ENCODE results near the gene TNNC2. TPM values are rescaled to one million over a fixed set of nuclear protein-coding genes. Genes with fewer than 3 reads are reported as not detected.

The TNNC2 gene
- total and polyA plus RNA-seq, 2 of the 13 experiments (the other 11 are each of a cell fraction or from before 2014, with no cell fraction given), result 1.8 to 4.7 TPM

DNA sequence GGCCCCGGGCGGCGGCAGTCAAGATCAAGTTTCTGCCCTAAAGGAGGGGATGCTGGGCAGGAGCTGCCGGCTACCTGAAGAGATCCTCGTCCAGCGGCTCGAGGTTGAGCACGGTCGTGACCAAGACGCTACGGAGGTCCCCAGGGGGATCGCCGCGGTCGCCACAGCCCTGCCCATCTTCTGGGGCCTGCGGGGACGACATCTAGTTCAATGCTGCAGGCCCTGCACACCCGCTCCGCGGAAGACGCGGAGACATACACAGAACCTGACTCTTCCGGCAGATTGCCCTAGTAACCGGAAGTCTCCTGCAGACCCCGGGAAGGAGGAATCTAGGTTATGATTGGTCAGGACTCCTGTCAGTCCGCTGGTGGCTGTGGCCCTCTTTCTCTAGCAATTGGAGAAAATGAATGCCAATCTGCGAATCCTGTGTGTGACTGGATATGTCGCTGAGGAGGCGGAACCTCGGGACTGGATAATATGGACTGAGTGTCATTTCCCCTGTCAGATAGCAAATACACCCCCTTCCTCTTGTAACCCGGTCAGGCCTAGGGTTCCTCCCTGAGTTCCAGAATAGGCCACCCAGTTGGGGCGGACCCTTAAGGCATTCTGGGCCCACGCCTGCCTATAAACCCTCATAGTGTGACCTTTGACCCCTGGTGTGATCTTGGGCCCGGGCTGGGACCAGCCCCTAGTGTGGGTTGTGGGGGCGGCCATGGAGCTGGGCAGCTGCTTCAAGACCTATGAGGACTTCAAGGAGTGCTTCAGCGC is 30.2 kb upstream of the TNNC2 start, which contains the start of the genes ACOT8 and ZSWIM3 (continued):
- TF ChIP-seq, protein P1, sequence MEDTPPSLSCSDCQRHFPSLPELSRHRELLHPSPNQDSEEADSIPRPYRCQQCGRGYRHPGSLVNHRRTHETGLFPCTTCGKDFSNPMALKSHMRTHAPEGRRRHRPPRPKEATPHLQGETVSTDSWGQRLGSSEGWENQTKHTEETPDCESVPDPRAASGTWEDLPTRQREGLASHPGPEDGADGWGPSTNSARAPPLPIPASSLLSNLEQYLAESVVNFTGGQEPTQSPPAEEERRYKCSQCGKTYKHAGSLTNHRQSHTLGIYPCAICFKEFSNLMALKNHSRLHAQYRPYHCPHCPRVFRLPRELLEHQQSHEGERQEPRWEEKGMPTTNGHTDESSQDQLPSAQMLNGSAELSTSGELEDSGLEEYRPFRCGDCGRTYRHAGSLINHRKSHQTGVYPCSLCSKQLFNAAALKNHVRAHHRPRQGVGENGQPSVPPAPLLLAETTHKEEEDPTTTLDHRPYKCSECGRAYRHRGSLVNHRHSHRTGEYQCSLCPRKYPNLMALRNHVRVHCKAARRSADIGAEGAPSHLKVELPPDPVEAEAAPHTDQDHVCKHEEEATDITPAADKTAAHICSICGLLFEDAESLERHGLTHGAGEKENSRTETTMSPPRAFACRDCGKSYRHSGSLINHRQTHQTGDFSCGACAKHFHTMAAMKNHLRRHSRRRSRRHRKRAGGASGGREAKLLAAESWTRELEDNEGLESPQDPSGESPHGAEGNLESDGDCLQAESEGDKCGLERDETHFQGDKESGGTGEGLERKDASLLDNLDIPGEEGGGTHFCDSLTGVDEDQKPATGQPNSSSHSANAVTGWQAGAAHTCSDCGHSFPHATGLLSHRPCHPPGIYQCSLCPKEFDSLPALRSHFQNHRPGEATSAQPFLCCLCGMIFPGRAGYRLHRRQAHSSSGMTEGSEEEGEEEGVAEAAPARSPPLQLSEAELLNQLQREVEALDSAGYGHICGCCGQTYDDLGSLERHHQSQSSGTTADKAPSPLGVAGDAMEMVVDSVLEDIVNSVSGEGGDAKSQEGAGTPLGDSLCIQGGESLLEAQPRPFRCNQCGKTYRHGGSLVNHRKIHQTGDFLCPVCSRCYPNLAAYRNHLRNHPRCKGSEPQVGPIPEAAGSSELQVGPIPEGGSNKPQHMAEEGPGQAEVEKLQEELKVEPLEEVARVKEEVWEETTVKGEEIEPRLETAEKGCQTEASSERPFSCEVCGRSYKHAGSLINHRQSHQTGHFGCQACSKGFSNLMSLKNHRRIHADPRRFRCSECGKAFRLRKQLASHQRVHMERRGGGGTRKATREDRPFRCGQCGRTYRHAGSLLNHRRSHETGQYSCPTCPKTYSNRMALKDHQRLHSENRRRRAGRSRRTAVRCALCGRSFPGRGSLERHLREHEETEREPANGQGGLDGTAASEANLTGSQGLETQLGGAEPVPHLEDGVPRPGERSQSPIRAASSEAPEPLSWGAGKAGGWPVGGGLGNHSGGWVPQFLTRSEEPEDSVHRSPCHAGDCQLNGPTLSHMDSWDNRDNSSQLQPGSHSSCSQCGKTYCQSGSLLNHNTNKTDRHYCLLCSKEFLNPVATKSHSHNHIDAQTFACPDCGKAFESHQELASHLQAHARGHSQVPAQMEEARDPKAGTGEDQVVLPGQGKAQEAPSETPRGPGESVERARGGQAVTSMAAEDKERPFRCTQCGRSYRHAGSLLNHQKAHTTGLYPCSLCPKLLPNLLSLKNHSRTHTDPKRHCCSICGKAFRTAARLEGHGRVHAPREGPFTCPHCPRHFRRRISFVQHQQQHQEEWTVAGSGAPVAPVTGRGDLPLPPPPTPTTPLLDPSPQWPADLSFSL (CRISPR knock-in tag; IDR thresholded peaks at IDR 0.05), result no peak
- TF ChIP-seq, protein P2, sequence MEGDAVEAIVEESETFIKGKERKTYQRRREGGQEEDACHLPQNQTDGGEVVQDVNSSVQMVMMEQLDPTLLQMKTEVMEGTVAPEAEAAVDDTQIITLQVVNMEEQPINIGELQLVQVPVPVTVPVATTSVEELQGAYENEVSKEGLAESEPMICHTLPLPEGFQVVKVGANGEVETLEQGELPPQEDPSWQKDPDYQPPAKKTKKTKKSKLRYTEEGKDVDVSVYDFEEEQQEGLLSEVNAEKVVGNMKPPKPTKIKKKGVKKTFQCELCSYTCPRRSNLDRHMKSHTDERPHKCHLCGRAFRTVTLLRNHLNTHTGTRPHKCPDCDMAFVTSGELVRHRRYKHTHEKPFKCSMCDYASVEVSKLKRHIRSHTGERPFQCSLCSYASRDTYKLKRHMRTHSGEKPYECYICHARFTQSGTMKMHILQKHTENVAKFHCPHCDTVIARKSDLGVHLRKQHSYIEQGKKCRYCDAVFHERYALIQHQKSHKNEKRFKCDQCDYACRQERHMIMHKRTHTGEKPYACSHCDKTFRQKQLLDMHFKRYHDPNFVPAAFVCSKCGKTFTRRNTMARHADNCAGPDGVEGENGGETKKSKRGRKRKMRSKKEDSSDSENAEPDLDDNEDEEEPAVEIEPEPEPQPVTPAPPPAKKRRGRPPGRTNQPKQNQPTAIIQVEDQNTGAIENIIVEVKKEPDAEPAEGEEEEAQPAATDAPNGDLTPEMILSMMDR (CRISPR knock-in tag; IDR thresholded peaks at IDR 0.05), result 0 out of 2 replicates have a peak, but pooled peaks have one; percentile 19
- TF ChIP-seq NR2F2 (IDR thresholded peaks at IDR 0.05; ENCODE audit: borderline replicate concordance, low read depth) (peak; percentile 73; the same call in 1 of the 2 replicates), KDM1A (CRISPR knock-in tag; IDR thresholded peaks at IDR 0.05) (no peak), ZNF891 (CRISPR knock-in tag; IDR thresholded peaks at IDR 0.05) (peak; percentile 93), ZNF792 (CRISPR knock-in tag; IDR thresholded peaks at IDR 0.05) (no peak; the same call in 1 of the 2 replicates), ZNF510 (CRISPR knock-in tag; IDR thresholded peaks at IDR 0.05; ENCODE audit: low read depth) (0 out of 2 replicates have a peak, but pooled peaks have one; percentile 65), RBM39 (IDR thresholded peaks at IDR 0.05; ENCODE audit: low read depth, low read length, poor library complexity, severe bottlenecking) (peak; percentile 44), ZNF205 (CRISPR knock-in tag; IDR thresholded peaks at IDR 0.05) (0 out of 2 replicates have a peak, but pooled peaks have one; percentile 42)
- TF ChIP-seq, protein P3, sequence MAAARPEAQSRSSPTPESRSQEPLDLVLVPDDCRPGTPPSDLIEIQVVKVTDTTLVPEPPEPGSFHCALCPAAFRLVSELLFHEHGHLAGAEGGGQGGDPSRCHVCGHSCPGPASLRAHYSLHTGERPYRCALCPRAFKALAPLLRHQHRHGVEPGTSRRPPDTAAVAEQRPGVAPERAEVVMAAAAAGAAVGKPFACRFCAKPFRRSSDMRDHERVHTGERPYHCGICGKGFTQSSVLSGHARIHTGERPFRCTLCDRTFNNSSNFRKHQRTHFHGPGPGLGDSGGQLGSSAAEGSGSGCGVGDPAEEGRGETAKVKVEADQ (CRISPR knock-in tag; IDR thresholded peaks at IDR 0.05; ENCODE audit: borderline replicate concordance), result peak; percentile 76
- TF ChIP-seq, protein P4, sequence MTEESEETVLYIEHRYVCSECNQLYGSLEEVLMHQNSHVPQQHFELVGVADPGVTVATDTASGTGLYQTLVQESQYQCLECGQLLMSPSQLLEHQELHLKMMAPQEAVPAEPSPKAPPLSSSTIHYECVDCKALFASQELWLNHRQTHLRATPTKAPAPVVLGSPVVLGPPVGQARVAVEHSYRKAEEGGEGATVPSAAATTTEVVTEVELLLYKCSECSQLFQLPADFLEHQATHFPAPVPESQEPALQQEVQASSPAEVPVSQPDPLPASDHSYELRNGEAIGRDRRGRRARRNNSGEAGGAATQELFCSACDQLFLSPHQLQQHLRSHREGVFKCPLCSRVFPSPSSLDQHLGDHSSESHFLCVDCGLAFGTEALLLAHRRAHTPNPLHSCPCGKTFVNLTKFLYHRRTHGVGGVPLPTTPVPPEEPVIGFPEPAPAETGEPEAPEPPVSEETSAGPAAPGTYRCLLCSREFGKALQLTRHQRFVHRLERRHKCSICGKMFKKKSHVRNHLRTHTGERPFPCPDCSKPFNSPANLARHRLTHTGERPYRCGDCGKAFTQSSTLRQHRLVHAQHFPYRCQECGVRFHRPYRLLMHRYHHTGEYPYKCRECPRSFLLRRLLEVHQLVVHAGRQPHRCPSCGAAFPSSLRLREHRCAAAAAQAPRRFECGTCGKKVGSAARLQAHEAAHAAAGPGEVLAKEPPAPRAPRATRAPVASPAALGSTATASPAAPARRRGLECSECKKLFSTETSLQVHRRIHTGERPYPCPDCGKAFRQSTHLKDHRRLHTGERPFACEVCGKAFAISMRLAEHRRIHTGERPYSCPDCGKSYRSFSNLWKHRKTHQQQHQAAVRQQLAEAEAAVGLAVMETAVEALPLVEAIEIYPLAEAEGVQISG (CRISPR knock-in tag; IDR thresholded peaks at IDR 0.05), result peak; percentile 92
- TF ChIP-seq, protein P5, sequence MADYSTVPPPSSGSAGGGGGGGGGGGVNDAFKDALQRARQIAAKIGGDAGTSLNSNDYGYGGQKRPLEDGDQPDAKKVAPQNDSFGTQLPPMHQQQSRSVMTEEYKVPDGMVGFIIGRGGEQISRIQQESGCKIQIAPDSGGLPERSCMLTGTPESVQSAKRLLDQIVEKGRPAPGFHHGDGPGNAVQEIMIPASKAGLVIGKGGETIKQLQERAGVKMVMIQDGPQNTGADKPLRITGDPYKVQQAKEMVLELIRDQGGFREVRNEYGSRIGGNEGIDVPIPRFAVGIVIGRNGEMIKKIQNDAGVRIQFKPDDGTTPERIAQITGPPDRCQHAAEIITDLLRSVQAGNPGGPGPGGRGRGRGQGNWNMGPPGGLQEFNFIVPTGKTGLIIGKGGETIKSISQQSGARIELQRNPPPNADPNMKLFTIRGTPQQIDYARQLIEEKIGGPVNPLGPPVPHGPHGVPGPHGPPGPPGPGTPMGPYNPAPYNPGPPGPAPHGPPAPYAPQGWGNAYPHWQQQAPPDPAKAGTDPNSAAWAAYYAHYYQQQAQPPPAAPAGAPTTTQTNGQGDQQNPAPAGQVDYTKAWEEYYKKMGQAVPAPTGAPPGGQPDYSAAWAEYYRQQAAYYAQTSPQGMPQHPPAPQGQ (CRISPR knock-in tag; IDR thresholded peaks at IDR 0.05; ENCODE audit: borderline replicate concordance), result 0 out of 2 replicates have a peak, but pooled peaks have one; percentile 57
